Epithelial cell of esophagus (primary cell): ENCODE measurements around the gene KRT86.
"Not testable (repeated sequence)": the region's sequence is repeated elsewhere in the genome, so short reads cannot be mapped to it uniquely, and the experiment has no call there.

Experiments
- DNase-seq: peaks from one replicate; pipeline ENCODE4 v3.0.0; 2010; ENCODE audit warnings: low read depth
- H3K4me3 ChIP-seq: 2 replicates; pipeline ENCODE4 v1.5.1; 2011; ENCODE audit warnings: mild to moderate bottlenecking, low read length, control low read depth
- CTCF ChIP-seq: IDR thresholded peaks from 2 replicates; pipeline ENCODE4 v1.5.1; 2011; ENCODE audit warnings: low read depth, mild to moderate bottlenecking, low read length, control low read depth, inconsistent platforms; ENCODE audit not compliant: insufficient read depth; ENCODE audit errors: missing control alignments

The KRT86 gene

GRCh38 chr12:52254180-52254964 lies 20.1 kb upstream of the KRT86 start:
- TF ChIP-seq CTCF: no peak
- DNase-seq: no peak
- H3K4me3 ChIP-seq: no peak overlapping the region

GRCh38 chr12:52254965-52255751 lies 19.3 kb upstream of the KRT86 start:
- DNase-seq: no peak
- no peak for TF ChIP-seq CTCF
- no peak overlapping the region for H3K4me3 ChIP-seq

- no peak for DNase-seq
- TF ChIP-seq CTCF: no peak
- no peak overlapping the region for H3K4me3 ChIP-seq
Observed at GRCh38 chr12:52255926-52256583, 18.4 kb upstream of the KRT86 start.

- no peak overlapping the region for H3K4me3 ChIP-seq
- TF ChIP-seq CTCF: no peak
- DNase-seq: no peak
Observed at GRCh38 chr12:52256584-52256935, 17.9 kb upstream of the KRT86 start.

GRCh38 chr12:52257074-52257551 lies 17.3 kb upstream of the KRT86 start:
- no peak for TF ChIP-seq CTCF
- no peak overlapping the region for H3K4me3 ChIP-seq
- DNase-seq: no peak

GRCh38 chr12:52257922-52258321 lies 16.5 kb upstream of the KRT86 start:
- H3K4me3 ChIP-seq: not testable (repeated sequence)

GRCh38 chr12:52258335-52258901 lies 16.0 kb upstream of the KRT86 start:
- DNase-seq: no peak
- H3K4me3 ChIP-seq: no peak overlapping the region

More at GRCh38 chr12:52257922-52258321, 16.5 kb upstream of the KRT86 start:
- DNase-seq: not testable (repeated sequence)

More at GRCh38 chr12:52258335-52258901, 16.0 kb upstream of the KRT86 start:
- TF ChIP-seq CTCF: no peak
